Panc1 (cell line): ENCODE data around the gene MAPKBP1. TPM values are rescaled to one million over a fixed set of nuclear protein-coding genes. Genes with fewer than 3 reads are reported as not detected.

Experiments used
- ATAC-seq: fragments of 200-7000 bp; cut with Tn5 transposase; 2 replicates; pipeline ENCODE4 v1.9.1; 2020; ENCODE audit warnings: mild to moderate bottlenecking, moderate library complexity
- BruUV-seq: library from RNA; stranded (reverse); fragments of 400-500 nt; replicated peaks from 2 replicates; lab custom pipeline; 2021; lab: Mats Ljungman, UMichigan
- CTCF ChIA-PET: fragments of 300-600 bp; sonication (Branson Sonifier 250); formaldehyde crosslinking; loops from one replicate; lab custom pipeline; 2022; ENCODE audit warnings: antibody characterized with exemption; lab: Charles Lee
- POLR2A ChIA-PET: fragments of 300-600 bp; sonication (Branson Sonifier 250); formaldehyde crosslinking; loops from one replicate; lab custom pipeline; 2022; ENCODE audit warnings: antibody characterized with exemption; lab: Charles Lee
- DNase-seq: peaks from one replicate; pipeline ENCODE4 v3.0.0-alpha.2; 2010; ENCODE audit warnings: low read depth, low spot score
- H3K27ac ChIP-seq: 2 replicates; pipeline ENCODE4 v1.5.1; 2011; ENCODE audit warnings: mild to moderate bottlenecking, low read length, inconsistent platforms
- H3K27me3 ChIP-seq: fragments of 200-500 bp; sonication (Bioruptor generic); 2 replicates; pipeline ENCODE4 v1.6.0; 2014; ENCODE audit warnings: low read length, inconsistent platforms; ENCODE audit not compliant: control insufficient read depth, insufficient read depth
- H3K36me3 ChIP-seq: fragments of 200-500 bp; sonication (Bioruptor generic); 2 replicates; pipeline ENCODE4 v1.5.1; 2014; ENCODE audit warnings: inconsistent platforms, mild to moderate bottlenecking, low read length, moderate library complexity; ENCODE audit not compliant: control insufficient read depth, insufficient read depth
- H3K4me1 ChIP-seq: 2 replicates; pipeline ENCODE4 v1.5.1; 2011; ENCODE audit warnings: inconsistent platforms, mild to moderate bottlenecking, low read length, moderate library complexity; ENCODE audit not compliant: control insufficient read depth, insufficient read depth
- H3K4me3 ChIP-seq, 2 experiments: 2 replicates each; pipeline ENCODE4 v1.5.1; 2011 to 2012; ENCODE audit warnings: low read depth in 2 of 2, low read length in 2 of 2, mild to moderate bottlenecking in 2 of 2, inconsistent platforms in 1 of 2, moderate library complexity in 1 of 2
- H3K9me3 ChIP-seq: fragments of 200-500 bp; sonication (Bioruptor generic); 2 replicates; pipeline ENCODE4 v1.5.1; 2014; ENCODE audit warnings: low read depth, mild to moderate bottlenecking, inconsistent platforms, low read length, moderate library complexity; ENCODE audit not compliant: control insufficient read depth, insufficient read depth
- CTCF ChIP-seq: fragments of 450-650 bp; IDR thresholded peaks from 2 replicates; pipeline ENCODE4 v1.5.1; 2017; ENCODE audit warnings: mild to moderate bottlenecking
- POLR2AphosphoS5 ChIP-seq: IDR thresholded peaks from 2 replicates; pipeline ENCODE4 v1.6.1; 2012; ENCODE audit warnings: mild to moderate bottlenecking, low read depth, low read length, moderate library complexity
- REST ChIP-seq, 2 experiments: IDR thresholded peaks; 2 replicates each; pipeline ENCODE4 v1.6.1; 2011 to 2012; ENCODE audit warnings: low read depth in 2 of 2, control low read depth in 1 of 2, low read length in 1 of 2, mild to moderate bottlenecking in 1 of 2, moderate library complexity in 1 of 2; ENCODE audit not compliant: insufficient read depth in 1 of 2
- SIN3A ChIP-seq: IDR thresholded peaks from 2 replicates; pipeline ENCODE4 v1.6.1; 2012; ENCODE audit warnings: low read depth, mild to moderate bottlenecking, low read length, moderate library complexity, borderline replicate concordance; ENCODE audit not compliant: insufficient read depth
- TCF7L2 ChIP-seq: IDR thresholded peaks from 2 replicates; pipeline ENCODE4 v1.6.1; 2011; ENCODE audit warnings: mild to moderate bottlenecking, low read depth, low read length, inconsistent platforms
- in situ Hi-C: cut with HindIII; loops from 2 replicates; pipeline ENCODE4 v1.10.0; 2016; ENCODE audit warnings: low sequenced_read_pairs, low pct_unique_long_range_greater_than_20kb
- intact Hi-C: fragments of 100-400 bp; cut with micrococcal nuclease; formaldehyde crosslinking; loops from one replicate; pipeline ENCODE4 v1.10.0; 2022; ENCODE audit not compliant: unreplicated experiment
- total RNA-seq: library from RNA; stranded (reverse); gene quantifications from one replicate; pipeline ENCODE4 v1.2.1, GENCODE V29; 2021; ENCODE audit not compliant: unreplicated experiment

Gene MAPKBP1
- total RNA-seq, 1 experiment from 2014 or later, result 38.4 TPM

GRCh38 chr15:41798607-41799487 lies 24.6 kb downstream of the MAPKBP1 start:
- ATAC-seq (peak; percentile 51; the same call in 1 of the 2 replicates), DNase-seq (no peak)
- TF ChIP-seq CTCF, result no peak
- no peak for TF ChIP-seq TCF7L2
- no peak for TF ChIP-seq SIN3A
- no peaks in the 10 kb centered on the region; the same call in 1 of the 2 replicates for H3K36me3 ChIP-seq
- H3K9me3 ChIP-seq, result no peaks in the 10 kb centered on the region
- H3K4me1 ChIP-seq, result peaks cover 2% of the 10 kb centered on the region
- BruUV-seq, result no TSS peak
- H3K27ac ChIP-seq, result no peak overlapping the region
- ChIA-PET POLR2A (interaction anchor here (0.6 kb wide), 1 partner anchor 63 kb away, joined by 4 read pairs; no protein-coding TSS in a partner anchor), CTCF (no interaction called here)
- intact Hi-C loops, result no loop called here
- no peak overlapping the region for H3K4me3 ChIP-seq
- H3K27me3 ChIP-seq, result no peaks in the 10 kb centered on the region
- in situ Hi-C loops, result no loop called here

- DNase-seq (no peak), ATAC-seq (no peak)
- no peak for TF ChIP-seq REST (IDR thresholded peaks at IDR 0.05; ENCODE audit: insufficient read depth in 1 of 2, low read depth in 2 of 2, low read length in 1 of 2)
- TF ChIP-seq CTCF, result no peak
- no peak for TF ChIP-seq TCF7L2
- TF ChIP-seq SIN3A, result no peak
- TF ChIP-seq POLR2AphosphoS5, result no peak
- Histone ChIP-seq H3K9me3 (no peaks in the 10 kb centered on the region), H3K27me3 (no peaks in the 10 kb centered on the region), H3K4me1 (peaks cover 2% of the 10 kb centered on the region), H3K27ac (no peak overlapping the region), H3K4me3 (no peak overlapping the region), H3K36me3 (no peaks in the 10 kb centered on the region; the same call in 1 of the 2 replicates)
- in situ Hi-C loops, result no loop called here
- intact Hi-C loops, result no loop called here
- ChIA-PET CTCF (no interaction called here), POLR2A (interaction anchor here (0.6 kb wide), 1 partner anchor 63 kb away, joined by 4 read pairs; no protein-coding TSS in a partner anchor)
- BruUV-seq, result no TSS peak
Measured at GRCh38 chr15:41799488-41799805, 25.2 kb downstream of the MAPKBP1 start.
